SH-SY5Y (cell line): Measurements from ENCODE around the gene DGUOK.

ENCODE experiments used
- GATA2 ChIP-seq: IDR thresholded peaks from 2 replicates; pipeline ENCODE4 v1.6.1; 2011; ENCODE audit warnings: mild to moderate bottlenecking, low read depth, low read length
- GATA3 ChIP-seq: IDR thresholded peaks from 2 replicates; pipeline ENCODE4 v1.6.1; 2011; ENCODE audit warnings: low read depth, mild to moderate bottlenecking, low read length, moderate library complexity

DNA sequence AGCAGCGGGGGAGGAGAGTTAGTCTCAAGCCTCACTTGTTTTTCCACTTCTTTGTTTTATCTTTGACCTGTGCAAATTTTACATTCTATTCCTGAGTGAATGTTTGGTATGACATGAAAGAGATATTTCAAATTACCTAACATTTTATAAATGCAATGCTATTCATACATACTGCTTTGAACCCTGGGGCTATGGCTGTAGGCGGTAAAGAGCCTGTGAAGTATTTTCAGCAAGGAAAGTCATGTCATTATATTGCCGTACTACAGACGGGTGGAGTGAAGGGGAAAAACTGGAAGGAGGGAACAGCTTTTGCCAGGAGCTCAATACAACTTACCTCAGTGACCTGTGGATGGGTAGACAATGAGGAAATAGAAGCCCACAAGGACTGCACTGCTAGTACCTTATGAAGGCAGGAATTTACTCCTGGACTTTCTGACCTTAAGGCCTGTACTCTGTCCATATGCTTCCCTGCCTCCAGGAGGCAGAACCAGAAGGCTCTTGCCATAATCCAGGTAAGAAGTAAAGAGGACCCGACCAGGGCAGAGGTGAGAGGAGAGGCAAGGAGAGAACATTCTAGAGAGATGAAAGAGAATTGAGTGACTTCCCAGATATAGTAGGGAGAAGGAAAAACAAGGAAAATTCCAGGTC lies 29.7 kb downstream of the DGUOK start:
- no peak for TF ChIP-seq GATA2
- TF ChIP-seq GATA3, result no peak
